Measurements from ENCODE around the gene IL17F.
A peak's percentile ranks its signal among the peaks of the same experiment; 100 is the strongest.
"Not testable (repeated sequence)": the region's sequence is repeated elsewhere in the genome, so short reads cannot be mapped to it uniquely, and the experiment has no call there.

IL17F gene

DNA sequence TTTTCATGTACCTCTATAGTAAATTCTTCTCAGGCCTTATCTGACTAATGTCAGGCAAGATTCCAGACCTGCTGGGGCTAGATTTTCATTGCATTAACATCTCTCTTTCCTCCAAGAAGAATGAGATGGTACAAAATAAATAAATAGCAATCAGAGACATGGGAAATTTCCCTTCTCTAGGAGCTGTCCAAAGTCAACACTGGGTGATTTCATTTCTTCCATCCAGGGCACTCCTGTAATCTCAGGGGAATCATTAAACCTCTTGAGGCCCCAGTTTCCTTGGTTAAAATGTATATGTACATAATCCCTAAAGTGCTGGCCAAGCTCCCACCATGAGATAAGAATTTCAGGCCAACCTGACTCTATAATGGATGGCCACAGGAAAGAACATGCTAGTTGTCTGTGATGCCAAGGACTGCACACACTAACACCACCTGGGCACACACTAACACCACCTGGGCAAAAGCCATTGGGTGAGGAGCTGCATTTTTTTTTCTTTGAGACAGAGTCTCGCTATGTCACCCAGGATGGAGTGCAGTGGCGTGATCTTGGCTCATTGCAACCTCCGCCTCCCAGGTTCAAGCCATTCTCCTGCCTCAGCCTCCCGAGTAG, 912 bp downstream of the IL17F start:
- DNase-seq = no peak

DNA sequence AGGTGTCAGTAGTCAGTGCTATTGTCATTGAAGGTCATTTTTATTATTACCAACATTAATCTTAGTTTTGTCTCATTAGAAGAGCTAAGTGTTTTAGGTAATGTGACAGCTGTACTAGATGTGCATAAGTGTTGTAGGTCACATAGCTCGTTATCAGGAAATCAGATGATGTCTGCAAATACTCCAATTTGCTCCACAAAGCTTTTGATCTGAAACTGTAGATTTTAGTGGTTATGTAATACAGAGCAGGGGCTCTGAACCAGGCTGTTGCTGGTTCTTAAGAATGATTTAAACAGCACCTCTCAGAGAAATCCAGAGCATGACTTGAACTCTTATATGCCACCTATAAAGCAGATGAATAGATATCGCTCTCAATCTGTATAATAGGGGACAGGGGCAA, 2.5 kb downstream of the IL17F start:
- DNase-seq = no peak

DNA sequence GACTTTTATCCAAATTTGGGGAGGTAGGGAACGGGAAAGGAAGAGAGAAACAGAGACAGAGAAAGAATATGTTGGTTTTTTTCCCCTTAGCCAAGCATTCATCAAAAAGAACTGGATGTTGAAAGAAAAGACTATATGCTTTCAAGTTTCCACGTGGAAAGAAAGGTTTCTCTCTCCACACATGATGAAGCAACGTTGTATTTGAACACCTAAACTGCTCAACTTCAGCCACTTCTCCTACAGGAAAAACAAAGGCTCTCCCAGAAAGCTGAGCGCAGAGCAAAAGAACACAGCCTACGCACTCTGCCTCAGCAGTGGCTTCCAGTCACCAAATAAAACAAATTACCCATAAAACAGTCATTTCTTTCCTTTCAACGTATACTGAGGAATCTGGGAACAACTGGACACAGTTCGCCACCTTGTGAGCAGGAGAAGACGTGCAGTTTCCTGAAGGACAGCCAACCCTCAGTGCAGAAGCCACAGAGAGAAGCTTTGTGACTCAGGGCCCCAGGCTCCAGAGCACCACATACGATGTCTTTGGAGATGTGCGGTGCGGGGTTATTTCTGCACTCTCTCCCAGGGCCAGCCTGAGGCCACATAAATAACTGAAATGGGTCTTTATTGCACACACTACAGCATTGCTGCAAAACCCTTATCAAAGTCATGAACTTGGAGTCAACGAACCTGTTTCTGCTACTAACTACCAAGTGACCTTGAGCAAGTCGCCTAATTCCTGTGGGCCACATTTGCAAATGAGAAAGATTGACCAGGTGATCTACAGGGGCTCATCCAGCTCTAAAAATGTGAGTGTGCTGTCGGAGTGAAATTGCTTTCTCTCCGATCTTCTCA, 10.1 kb downstream of the IL17F start:
- DNase-seq = peak; percentile 26

DNA sequence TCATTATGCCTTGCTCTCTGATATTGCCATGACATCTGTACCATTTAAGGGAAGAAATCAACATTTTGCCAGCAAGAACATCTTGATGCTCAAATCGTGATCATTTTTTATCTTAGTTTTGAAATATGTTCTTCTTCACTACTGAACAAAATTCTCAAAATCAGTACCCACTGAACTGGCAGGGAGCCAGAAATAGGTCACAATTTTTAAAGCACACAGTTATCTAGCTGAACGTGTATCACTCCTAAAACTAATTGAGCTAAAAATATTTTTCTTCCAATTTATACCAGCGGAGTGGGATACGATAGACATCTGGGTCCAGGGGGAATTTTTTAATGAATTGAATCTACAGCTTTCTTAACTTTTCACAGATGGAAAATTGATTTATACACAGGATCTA, 11.3 kb downstream of the IL17F start:
- DNase-seq = no peak

DNA sequence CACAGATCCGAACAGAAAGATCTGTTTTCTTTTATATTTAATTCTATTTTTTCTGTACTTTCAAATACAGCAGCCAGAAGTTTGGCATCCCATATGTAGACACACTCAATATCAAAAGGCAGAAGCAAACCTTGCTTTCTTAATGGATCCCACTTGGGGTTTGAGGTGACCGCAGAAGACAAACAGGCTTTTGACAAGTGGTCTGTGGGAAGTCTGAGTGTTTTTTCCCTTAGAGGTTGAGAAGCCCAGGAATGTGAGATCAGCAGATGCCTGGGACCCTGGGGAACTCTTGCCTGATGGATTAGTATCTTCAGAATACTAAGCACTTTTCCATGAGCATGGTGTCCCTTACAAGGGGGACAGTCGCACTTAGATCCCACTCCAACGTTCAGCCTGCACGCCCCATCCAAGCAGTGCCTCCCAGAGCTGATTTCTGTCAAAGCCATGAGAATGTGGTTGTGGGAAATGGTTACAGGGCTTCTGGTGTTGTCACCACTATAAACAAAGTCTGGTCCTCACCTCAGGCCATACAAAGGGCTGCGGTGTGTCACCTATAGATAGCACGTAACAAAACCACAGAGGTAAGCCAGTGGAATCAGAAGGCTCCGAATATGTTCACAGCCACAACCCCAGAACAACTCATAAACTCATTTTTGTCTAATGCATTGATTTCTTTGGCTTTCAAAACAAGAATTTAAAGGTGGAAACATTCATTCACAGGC, 12.7 kb downstream of the IL17F start:
- no peak for DNase-seq

DNA sequence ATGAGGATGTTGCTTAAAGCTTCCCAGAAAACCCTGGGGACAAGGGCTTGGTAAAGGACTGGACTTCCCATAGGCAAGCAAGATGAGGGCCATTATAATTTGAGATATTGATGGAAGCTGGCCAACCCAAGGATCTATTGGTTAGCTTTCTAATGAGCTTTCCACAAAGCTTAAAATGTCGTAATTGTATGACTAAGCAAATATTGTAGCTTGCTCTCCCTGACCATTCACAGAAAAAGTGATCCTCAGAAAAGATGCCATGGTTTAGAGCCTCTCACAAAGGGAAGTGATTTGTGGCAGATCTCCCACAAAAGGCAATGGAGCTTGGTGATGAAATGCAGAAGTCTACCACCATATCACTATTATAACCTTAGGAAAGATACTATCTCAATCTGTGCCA, 13.6 kb downstream of the IL17F start:
- no peak for DNase-seq

DNA sequence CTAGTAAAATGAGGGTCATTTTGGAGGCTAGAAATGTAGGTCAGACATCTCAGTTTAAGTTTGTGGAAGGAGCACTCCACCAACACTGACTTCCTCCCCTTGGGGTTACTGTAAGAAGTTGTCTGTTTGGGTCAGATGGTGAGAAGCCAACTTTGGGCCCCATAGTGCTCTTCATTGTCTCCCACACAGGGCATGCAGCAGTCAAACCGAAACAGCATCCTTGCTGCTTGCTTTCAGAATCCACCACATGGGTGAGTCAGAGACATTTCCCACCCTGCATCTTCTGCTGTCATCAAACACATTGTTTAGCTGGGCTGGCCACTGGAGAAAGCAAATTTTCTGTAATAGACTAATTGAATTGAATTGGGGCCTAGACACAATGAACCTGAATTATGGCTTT, 16.8 kb downstream of the IL17F start:
- DNase-seq = no peak

DNA sequence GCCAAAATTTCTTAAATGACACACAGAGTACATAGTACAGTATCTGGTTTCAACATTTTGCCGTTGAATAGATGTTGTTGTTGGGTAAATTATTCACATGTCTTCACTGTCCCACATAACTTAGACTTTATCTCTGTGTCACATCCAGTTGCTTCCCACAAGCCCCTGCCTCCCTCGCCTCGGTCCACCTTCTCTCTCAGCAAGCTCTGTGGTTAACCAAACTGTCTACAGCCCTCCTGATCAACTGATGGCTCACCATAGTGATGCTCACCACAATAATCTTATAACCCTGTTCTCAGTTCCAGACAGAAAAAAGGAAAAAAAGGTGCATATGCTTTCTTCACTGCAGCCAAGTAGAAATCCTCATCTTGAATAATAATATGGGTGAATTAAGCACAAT, 23.0 kb downstream of the IL17F start:
- no peak for DNase-seq

DNA sequence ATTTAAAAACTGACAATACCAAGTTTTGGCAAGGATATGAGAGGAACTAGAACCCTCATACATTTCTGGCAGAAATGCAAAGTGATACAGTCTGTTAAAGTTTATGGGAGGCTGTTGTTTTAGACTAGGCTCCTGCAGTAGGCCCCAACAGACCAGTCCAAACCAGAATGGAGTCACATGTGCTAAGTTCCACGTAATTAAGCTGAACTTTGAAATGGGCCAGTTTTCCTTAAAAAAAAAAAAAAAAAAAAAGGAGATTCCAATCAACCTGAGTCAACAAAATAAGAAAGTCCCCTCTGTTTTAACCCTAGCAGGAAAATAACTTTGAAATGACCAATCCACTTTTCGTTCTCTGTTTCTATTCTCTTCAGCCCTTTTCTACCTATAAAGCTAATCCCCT, 26.5 kb downstream of the IL17F start:
- DNase-seq = no peak

DNA sequence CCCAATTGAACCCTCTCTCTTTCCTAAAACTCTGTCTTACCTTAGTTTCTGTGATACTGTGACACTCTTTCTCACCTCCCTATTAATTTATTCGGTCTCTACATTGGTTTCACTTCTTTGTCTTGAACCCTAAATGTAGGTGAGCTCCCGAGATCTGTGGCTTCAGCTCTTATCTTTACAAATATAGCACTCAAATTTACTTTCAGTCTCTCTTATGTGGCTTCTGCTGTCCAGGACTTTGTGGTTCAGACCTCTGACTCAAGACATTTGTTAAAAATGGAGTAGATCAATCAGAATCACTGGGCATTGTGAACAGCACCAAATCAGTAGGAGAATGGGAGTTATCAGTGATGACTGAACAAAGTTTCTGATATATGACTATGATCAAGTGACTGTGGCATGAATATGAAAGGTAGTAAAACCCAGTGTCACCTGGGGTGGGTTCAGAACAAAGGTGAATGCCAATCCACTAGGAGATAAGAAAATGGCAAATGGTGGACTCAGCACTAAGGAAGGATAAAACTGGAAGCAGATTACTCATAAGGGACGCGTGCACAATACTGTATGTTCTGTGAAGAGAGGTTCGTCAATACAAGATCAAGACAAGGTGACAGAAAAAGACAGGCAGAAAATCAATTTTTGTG, 27.2 kb downstream of the IL17F start:
- no peak for DNase-seq

DNA sequence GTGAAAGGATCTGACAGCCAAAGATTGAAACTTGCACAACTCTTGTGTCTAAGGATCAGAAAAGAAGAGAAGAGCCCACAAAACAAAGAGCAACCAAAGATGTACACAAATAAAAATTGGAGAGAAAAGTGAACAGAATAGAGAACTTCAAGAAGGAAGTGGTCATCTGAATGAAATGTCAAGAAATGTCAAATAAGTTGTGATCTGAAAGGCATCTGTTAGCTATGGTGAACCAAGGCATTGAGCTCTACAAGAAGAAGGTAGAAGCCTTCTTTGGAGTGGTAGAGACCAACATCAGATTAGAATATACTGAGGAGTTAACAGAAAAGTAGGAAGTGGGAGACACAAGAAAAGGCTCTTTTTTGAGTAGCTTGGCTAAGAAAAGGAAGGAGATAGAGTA, 28.5 kb downstream of the IL17F start:
- DNase-seq = no peak

DNA sequence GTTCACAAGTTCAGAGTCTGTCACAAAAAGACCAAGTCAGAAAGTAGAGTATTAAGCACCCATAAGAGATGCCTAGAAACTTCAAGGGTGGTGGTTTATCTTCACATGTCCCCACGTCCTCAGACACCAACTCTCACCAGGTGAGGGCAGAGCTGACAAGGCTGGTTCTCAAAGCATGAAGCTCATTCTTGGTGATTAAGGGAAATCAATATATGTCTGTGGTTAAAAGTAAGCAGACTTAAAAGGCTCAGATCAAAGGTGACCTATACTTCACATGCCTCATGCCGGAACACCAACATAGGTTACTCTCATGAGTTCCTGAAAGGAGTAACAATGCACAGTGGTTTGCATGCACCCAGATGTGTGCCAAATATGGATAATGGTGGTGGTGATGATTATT, 31.2 kb downstream of the IL17F start:
- DNase-seq = no peak

DNA sequence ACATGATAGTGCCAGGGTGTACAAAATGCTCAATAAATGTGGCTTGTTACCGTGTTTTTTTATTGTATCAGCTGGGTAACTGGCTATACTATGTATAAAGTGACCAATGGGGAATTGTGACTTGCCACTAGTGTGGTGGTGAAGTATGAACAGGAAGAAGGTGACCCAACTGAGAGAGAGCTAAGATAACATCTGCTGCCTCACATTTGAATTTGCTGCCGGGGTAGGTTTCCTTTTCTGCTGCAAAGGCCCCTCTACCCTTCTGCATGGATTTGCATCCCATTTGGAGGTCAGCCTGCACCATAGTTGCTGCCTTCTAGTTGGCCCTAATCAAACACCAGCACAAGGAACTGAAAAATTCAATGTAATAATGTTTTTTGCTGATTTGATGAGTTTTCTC, 34.1 kb downstream of the IL17F start:
- peak; percentile 18 for DNase-seq

DNA sequence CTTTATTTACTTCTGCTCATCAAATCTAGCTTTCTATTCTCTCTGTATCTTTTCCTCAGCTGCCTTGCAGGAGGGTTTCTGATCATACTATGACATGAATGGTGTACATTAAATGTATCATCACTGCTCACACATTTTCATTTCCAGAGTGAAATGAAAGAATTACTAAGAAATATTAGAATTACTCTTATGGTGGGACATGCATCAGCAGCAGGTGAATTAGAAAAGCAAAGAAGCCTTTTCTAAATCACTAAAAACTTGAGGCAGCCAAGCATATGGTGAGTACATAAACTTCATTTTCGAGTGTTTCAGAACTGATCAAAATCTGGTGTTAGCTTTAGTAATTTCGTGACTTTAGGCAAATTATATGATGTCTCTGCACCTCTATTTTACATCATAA, 34.5 kb downstream of the IL17F start:
- no peak for DNase-seq

DNA sequence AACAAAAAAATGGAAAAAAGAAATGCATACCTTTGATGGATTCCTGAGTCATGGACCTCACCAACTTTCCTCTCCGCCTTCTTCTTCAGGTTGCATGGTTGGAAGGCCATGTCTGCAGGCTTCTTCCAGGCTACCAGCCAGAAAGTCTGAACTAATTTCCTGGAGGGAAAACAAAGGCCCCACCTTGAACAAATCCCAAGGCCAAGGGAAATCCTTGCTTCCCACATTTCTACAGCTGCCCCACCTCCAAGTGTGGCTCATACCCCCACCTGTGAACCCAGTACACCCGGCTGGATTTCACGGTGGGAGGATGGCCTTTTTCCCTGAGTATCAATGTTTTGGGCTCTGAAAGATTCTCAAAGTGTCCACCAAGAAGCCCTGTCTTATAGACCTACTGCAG, 35.7 kb downstream of the IL17F start:
- DNase-seq = no peak

DNA sequence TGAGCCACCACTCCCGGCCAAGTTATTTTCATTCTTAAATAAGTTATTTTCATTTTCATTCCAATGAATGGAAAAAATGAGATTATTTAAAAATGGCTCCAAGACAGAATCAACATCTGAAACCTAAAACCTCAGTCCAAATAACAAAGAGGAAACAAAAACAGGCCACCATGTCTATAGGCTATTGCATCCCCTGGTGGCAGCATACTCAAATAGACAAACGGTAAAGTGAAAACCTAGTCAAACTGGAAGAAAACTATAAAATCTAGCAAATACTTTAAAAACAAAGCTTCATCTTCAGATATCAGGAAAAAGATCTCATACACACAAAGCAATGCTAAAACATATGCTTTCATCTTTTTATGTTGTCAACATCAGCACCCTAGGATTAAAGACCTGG, 37.2 kb downstream of the IL17F start:
- no peak for DNase-seq

DNA sequence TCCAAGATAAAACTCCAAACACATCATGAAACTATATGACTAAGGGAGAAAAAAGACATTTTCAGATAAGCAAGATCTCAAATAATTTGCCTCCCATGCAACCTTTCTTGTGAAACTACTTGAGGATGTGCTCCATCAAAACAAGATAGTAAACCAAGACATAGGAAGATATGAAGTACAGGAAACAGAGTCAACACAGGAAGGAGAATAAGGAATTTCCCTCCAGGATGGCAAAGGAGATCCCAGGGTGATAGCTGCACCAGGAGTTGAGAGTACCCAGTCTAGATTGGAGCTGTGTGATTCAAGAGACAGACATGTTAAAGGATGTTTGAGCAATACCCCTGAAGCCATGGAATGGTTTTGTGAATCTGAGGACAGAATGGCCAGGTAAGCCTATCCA, 42.8 kb downstream of the IL17F start:
- no peak for DNase-seq

DNA sequence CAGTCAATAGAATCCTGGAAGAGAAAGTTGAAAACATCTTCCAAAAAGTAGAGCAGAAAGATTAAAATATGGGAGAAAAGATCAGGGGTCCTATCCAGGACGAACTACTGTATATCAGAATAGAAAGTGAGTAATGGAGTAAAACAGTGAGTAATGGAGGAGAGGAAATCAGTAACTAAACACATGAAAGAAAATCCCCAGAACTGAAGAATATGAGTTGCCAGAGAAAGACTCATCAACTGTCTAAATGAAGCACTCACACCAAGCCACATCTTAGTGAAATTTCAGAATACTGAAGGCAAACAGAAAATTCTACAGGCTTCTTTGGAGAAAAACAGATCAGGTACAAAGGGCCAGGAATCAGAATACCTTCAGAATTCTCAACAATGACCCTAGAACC, 43.3 kb downstream of the IL17F start:
- DNase-seq = no peak

DNA sequence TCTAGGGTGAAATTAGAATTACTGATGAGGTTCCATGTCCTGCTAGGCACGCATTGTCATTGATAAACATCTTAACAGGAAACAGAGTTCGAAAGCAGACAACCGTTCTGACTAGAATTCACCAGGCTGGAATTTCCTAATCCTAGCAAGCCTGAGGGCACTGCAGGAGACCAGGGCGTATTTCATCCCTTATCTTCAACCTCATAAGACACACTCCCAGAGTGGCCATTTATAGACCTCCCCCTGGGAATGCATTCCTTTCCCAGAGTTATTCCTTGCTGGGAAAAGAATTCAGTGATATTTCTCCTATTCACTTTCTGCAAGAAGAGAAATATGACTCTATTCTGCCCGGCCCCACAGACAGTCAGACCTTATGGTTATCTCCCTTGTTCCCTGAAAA, 44.2 kb downstream of the IL17F start:
- not testable (repeated sequence) for DNase-seq

DNA sequence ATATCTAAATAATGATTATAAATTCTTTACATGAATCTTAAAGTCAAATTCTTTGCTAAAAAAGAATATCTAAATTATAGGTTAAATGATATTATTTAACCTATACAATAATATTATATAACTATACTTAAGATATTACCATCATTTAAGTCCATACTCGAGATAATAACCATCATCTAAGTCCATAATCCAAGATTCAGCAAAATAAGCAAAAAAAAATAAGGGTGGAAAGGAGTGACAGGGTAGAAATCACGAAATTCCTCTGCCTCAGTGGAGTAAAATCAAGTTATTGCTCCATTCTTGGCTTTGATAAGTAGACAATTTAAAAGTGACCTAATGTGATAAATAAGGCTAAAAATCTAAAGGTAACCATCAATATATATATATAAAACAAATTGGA, 48.4 kb downstream of the IL17F start:
- DNase-seq = no peak

DNA sequence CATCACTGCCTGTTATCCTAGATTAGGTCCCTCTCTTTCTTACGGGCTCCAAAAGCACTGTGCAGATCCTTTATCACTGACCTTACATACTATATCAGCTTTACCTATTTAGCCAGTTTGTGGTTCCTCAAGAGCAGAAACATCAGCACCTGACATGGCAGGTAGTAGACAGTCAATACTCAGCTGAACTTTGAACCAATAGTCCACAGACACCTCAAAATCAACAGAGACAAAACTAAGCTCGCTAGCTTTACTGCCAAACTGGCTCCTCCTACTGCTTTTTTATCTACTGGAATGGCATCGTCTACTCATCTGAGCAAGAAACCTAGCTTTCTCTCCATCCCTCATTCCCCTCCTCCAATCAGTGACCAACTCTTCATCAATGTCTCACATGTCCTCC, 52.5 kb downstream of the IL17F start:
- DNase-seq = no peak

DNA sequence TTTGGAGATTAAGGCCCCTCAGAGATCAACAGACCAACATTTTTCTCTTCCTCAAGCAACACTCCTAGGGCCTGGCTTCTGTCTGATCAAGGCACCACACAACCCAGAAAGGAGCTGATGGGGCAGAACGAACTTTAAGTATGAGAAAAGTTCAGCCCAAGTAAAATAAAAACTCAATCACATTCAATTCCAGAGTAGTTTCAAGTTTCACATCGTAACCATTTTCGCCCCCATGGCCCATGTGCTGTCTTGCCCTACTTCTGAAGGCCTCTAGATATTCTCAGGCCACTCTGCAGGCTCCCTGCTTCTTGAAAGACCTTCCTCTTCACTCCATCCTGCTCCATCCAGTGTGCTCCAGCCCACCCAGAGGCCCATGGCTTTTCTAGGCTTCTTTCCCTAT, 53.9 kb downstream of the IL17F start:
- no peak for DNase-seq

DNA sequence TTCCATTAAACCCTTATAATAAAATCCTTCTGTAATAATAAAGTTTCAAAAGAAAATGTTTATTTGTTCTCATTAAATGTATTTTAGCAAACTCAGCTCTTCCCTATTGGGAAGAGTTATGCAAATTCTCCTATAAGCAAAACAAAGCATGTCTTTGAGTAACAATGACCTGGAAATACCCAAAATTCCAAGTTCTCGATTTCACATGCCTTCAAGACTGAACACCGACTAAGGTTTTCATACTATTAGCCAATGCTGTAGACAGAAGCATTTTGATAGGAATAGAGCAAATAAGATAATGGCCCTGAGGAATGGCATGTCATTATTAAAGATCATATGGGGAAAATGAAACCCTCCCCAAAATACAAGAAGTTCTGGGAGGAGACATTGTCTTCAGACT, 54.3 kb downstream of the IL17F start:
- DNase-seq = no peak

DNA sequence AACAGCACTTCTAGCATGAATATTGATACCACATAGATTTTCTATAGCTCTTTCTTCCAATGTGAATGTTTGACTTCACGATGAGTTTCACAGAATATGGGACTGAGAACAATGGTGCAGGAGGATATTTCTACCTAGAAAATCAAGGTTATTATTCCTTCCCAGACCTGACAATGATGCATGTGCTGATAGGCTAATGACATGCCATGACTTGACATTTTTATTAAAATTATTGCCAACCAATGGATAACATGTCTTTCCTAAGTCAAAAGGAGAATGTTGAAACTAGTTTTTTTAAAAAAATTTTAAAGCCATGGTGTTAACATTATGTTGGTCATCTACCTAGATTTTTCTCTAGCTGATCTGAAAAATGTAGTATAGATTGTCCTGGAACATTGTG, 57.2 kb downstream of the IL17F start:
- DNase-seq = no peak
